ENCODE results near the gene EMP1. TPM values are rescaled to one million over a fixed set of nuclear protein-coding genes. Genes with fewer than 3 reads are reported as not detected.

Gene EMP1
- total RNA-seq, 1 donor from 2014 or later, result 19.0 TPM

DNA sequence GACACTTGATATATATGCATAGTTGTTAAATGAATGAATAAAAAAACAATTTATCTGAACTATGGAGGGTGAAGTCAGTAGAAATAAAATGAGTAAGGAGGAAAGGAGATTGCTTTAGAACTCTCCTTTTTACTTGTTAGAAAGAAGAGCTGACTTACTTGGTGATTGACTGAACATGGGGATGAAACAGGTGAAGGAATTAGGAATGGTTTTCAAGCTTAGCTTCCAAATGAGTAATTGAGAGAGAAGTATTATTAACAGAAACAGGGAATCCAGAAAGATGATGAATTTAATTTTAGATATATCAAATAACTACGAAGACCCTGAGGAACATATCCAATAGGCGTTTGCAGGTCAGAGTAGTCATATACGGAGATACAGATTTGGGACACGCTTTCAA, 33.6 kb upstream of the EMP1 start:
- TF ChIP-seq, protein P1, sequence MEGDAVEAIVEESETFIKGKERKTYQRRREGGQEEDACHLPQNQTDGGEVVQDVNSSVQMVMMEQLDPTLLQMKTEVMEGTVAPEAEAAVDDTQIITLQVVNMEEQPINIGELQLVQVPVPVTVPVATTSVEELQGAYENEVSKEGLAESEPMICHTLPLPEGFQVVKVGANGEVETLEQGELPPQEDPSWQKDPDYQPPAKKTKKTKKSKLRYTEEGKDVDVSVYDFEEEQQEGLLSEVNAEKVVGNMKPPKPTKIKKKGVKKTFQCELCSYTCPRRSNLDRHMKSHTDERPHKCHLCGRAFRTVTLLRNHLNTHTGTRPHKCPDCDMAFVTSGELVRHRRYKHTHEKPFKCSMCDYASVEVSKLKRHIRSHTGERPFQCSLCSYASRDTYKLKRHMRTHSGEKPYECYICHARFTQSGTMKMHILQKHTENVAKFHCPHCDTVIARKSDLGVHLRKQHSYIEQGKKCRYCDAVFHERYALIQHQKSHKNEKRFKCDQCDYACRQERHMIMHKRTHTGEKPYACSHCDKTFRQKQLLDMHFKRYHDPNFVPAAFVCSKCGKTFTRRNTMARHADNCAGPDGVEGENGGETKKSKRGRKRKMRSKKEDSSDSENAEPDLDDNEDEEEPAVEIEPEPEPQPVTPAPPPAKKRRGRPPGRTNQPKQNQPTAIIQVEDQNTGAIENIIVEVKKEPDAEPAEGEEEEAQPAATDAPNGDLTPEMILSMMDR (IDR thresholded peaks at IDR 0.05; ENCODE audit: unreplicated experiment), result no peak
- Mint-ChIP-seq H3K27ac (no peak overlapping the region), H3K27me3 (ENCODE audit: low read depth) (no peaks in the 10 kb centered on the region), H3K4me1 (peaks cover 7% of the 10 kb centered on the region), H3K4me3 (no peak overlapping the region), H3K9me3 (peaks cover 3% of the 10 kb centered on the region), H3K36me3 (no peaks in the 10 kb centered on the region)
- no peak for DNase-seq (ENCODE audit: low spot score in 2 of 2, unreplicated experiment in 2 of 2)

DNA sequence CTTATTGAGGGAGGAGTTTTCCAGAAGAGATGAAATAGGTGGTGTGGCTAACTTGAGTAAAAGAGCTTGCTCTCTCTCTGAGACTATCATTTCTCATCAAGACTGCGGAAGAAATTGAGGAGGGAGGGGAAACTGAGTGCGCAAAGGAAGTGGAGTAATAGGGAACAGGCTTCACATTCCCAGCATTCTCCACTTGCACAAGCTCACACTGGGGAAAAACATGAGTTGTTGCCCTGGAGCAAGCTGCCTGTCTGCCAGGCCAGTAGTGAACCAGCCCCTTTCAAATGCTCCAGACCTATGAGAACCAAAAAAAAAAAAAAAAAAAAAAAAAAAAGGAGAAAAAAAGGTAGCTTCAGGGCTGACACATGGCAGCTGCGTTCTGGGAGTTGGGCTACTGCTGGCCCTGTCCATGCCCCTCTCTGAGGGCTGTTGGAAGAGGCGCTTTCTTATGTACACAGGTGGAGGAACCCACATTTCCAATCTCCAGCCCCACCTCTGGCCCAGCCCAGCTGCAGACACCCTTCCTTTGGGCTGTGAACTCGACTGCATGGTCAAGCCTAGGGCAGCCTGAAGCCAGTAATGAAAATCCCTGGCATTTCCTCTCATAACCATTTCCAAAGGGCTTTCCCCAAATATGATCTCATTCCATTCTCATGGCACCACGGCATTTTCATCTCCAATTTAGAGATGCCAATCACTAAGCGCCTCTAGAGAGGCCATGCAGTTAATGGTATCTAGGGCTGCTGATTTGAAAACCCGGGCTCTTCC, 32.5 kb upstream of the EMP1 start:
- TF ChIP-seq, protein P1 (IDR thresholded peaks at IDR 0.05; ENCODE audit: unreplicated experiment), result no peak
- no peak overlapping the region for H3K4me3 Mint-ChIP-seq
- H3K27ac Mint-ChIP-seq, result peak overlapping the region; percentile 50
- peaks cover 7% of the 10 kb centered on the region for H3K4me1 Mint-ChIP-seq
- H3K9me3 Mint-ChIP-seq, result peaks cover 6% of the 10 kb centered on the region
- H3K27me3 Mint-ChIP-seq (ENCODE audit: low read depth), result no peaks in the 10 kb centered on the region
- no peak for DNase-seq (ENCODE audit: low spot score in 2 of 2, unreplicated experiment in 2 of 2)
- H3K36me3 Mint-ChIP-seq, result no peaks in the 10 kb centered on the region

DNA sequence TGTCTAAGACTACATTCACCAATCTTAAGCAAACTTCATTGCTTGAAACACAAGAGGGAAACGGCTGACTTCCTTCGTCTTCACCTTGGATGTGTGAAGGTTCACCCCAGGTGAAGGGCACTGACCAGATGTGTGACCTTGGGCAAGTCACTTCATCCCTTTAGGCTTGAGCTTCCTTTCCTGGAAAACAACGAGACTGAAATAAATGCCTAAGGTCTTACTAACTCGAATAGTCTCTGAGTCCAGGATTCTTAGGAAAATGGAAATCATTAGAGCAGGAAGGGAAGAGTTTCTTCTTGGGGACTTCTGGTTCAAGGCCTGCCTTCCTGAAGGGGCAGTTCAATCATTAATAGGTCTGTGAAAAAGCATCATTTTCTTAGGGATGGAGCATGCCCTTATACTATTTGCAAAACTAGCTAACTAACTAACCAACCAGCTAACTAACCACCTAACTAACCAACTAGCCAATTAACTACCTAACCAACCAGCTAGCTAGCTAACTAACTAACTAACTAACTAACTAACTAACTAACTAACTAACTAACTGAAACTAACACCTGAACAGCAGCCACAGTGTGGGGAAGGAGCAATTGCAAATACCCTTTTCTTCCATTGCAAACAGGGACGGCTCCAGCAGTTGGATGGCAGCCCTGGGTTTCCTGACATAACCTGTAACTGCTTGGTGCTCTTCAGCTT, 31.5 kb upstream of the EMP1 start:
- Mint-ChIP-seq H3K27ac (no peak overlapping the region), H3K9me3 (peaks cover 6% of the 10 kb centered on the region), H3K4me1 (peaks cover 14% of the 10 kb centered on the region), H3K4me3 (no peak overlapping the region), H3K27me3 (ENCODE audit: low read depth) (no peaks in the 10 kb centered on the region), H3K36me3 (no peaks in the 10 kb centered on the region)
- TF ChIP-seq, protein P1 (IDR thresholded peaks at IDR 0.05; ENCODE audit: unreplicated experiment), result no peak
- DNase-seq (ENCODE audit: low spot score in 2 of 2, unreplicated experiment in 2 of 2), result no peak

DNA sequence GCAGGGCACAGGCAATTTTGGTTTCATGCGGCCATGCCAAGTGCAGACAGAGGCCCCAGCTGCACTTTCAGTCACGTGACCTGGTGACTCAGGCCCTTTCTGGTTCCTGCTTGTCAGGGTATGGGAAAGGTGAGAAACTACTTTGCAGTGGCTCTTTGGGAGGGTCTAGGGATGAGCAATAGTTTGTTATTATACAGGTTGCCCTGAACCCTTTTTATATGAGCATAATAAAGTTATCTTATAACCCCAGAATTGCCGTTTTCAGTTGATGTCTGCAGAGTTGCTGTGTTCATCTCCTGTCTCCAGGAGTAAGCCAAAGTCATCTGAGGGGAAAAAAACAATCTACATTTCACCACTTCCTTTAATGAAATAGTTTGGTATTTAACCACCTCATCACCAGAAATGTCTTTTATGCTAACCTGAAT, 30.9 kb upstream of the EMP1 start:
- TF ChIP-seq, protein P1 (IDR thresholded peaks at IDR 0.05; ENCODE audit: unreplicated experiment), result no peak
- Mint-ChIP-seq H3K36me3 (no peaks in the 10 kb centered on the region), H3K4me3 (no peak overlapping the region), H3K27me3 (ENCODE audit: low read depth) (no peaks in the 10 kb centered on the region), H3K27ac (no peak overlapping the region), H3K4me1 (peaks cover 19% of the 10 kb centered on the region), H3K9me3 (peaks cover 6% of the 10 kb centered on the region)
- no peak for DNase-seq (ENCODE audit: low spot score in 2 of 2, unreplicated experiment in 2 of 2)

DNA sequence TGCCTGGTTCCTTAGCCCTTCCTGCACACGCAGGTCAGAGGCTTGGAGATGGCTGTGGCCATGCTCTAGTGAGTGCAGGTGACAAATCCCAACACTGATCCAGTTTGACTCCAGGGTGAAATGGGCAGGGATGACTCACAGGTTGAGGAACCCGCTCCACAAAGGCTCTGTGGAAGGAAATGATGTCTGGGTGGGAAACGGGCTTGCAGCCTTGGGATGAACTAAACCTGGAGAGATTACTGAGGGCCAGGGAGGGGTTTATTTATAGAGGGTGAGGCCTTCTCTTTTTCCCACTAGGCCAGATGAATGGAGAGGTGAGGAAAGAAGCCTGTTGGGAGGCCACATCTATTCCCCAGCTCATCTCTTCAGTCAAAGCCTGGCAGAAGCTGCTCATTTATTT, 29.3 kb upstream of the EMP1 start:
- Mint-ChIP-seq H3K4me3 (no peak overlapping the region), H3K27ac (no peak overlapping the region), H3K4me1 (peaks cover 35% of the 10 kb centered on the region), H3K9me3 (peaks cover 6% of the 10 kb centered on the region), H3K27me3 (ENCODE audit: low read depth) (no peaks in the 10 kb centered on the region), H3K36me3 (no peaks in the 10 kb centered on the region)
- DNase-seq (ENCODE audit: low spot score in 2 of 2, unreplicated experiment in 2 of 2), result no peak
- TF ChIP-seq, protein P1 (IDR thresholded peaks at IDR 0.05; ENCODE audit: unreplicated experiment), result no peak

All from mesothelial cell of epicardium (in vitro differentiated cells).